ENCODE measurements around the gene ACER2.

ACER2 gene

GRCh38 chr9:19446361-19446861 lies 37.6 kb downstream of the ACER2 start:
- peak overlapping the region; percentile 62 for H3K27ac ChIP-seq (ENCODE audit: low read length)
- H3K4me1 ChIP-seq (ENCODE audit: control insufficient read depth, insufficient read depth, low read length): peaks cover 10% of the 10 kb centered on the region
- peak; percentile 64 for DNase-seq (ENCODE audit: low read depth, low spot score)
- H3K4me3 ChIP-seq (ENCODE audit: low read length): no peak overlapping the region
- no peaks in the 10 kb centered on the region for H3K27me3 ChIP-seq (ENCODE audit: control insufficient read depth, insufficient read depth, low read length)
- no peaks in the 10 kb centered on the region for H3K9me3 ChIP-seq (ENCODE audit: control insufficient read depth, insufficient read depth, low read length)
- no CpG with 5 or more reads among the region's 7 CpGs for WGBS (ENCODE audit: insufficient coverage, insufficient read length)
- no peaks in the 10 kb centered on the region for H3K36me3 ChIP-seq (ENCODE audit: control insufficient read depth, insufficient read depth, low read length)

- no peak overlapping the region for H3K27ac ChIP-seq (ENCODE audit: low read length)
- no CpG with 5 or more reads among the region's 9 CpGs for WGBS (ENCODE audit: insufficient coverage, insufficient read length)
- no peak for DNase-seq (ENCODE audit: low read depth, low spot score)
Observed at GRCh38 chr9:19451240-19452087, 42.7 kb downstream of the ACER2 start.

GRCh38 chr9:19456426-19456825 lies 47.6 kb downstream of the ACER2 start:
- no peak overlapping the region for H3K27ac ChIP-seq (ENCODE audit: low read length)

More at GRCh38 chr9:19451240-19452087, 42.7 kb downstream of the ACER2 start:
- H3K27me3 ChIP-seq (ENCODE audit: control insufficient read depth, insufficient read depth, low read length): no peaks in the 10 kb centered on the region
- peaks cover 2% of the 10 kb centered on the region; the same call in 1 of the 2 replicates for H3K4me1 ChIP-seq (ENCODE audit: control insufficient read depth, insufficient read depth, low read length)
- H3K36me3 ChIP-seq (ENCODE audit: control insufficient read depth, insufficient read depth, low read length): no peaks in the 10 kb centered on the region
- H3K4me3 ChIP-seq (ENCODE audit: low read length): no peak overlapping the region
- no peaks in the 10 kb centered on the region for H3K9me3 ChIP-seq (ENCODE audit: control insufficient read depth, insufficient read depth, low read length)

GRCh38 chr9:19456996-19457692 lies 48.3 kb downstream of the ACER2 start:
- Histone ChIP-seq H3K4me3 (ENCODE audit: low read length) (no peak overlapping the region), H3K36me3 (ENCODE audit: control insufficient read depth, insufficient read depth, low read length) (no peaks in the 10 kb centered on the region), H3K27me3 (ENCODE audit: control insufficient read depth, insufficient read depth, low read length) (no peaks in the 10 kb centered on the region; the same call in 1 of the 2 replicates), H3K27ac (ENCODE audit: low read length) (no peak overlapping the region), H3K4me1 (ENCODE audit: control insufficient read depth, insufficient read depth, low read length) (peaks cover 5% of the 10 kb centered on the region; the same call in 1 of the 2 replicates), H3K9me3 (ENCODE audit: control insufficient read depth, insufficient read depth, low read length) (no peaks in the 10 kb centered on the region; the same call in 1 of the 2 replicates)
- no CpG with 5 or more reads among the region's 12 CpGs for WGBS (ENCODE audit: insufficient coverage, insufficient read length)
- peak; percentile 76 for DNase-seq (ENCODE audit: low read depth, low spot score)

More at GRCh38 chr9:19456426-19456825, 47.6 kb downstream of the ACER2 start:
- peaks cover 5% of the 10 kb centered on the region; the same call in 1 of the 2 replicates for H3K4me1 ChIP-seq (ENCODE audit: control insufficient read depth, insufficient read depth, low read length)
- DNase-seq (ENCODE audit: low read depth, low spot score): no peak
- WGBS (ENCODE audit: insufficient coverage, insufficient read length): no CpG with 5 or more reads among the region's 3 CpGs
- H3K4me3 ChIP-seq (ENCODE audit: low read length): no peak overlapping the region
- no peaks in the 10 kb centered on the region for H3K36me3 ChIP-seq (ENCODE audit: control insufficient read depth, insufficient read depth, low read length)
- no peaks in the 10 kb centered on the region; the same call in 1 of the 2 replicates for H3K27me3 ChIP-seq (ENCODE audit: control insufficient read depth, insufficient read depth, low read length)
- no peaks in the 10 kb centered on the region; the same call in 1 of the 2 replicates for H3K9me3 ChIP-seq (ENCODE audit: control insufficient read depth, insufficient read depth, low read length)

- Histone ChIP-seq H3K36me3 (ENCODE audit: control insufficient read depth, insufficient read depth, low read length) (no peaks in the 10 kb centered on the region), H3K9me3 (ENCODE audit: control insufficient read depth, insufficient read depth, low read length) (no peaks in the 10 kb centered on the region; the same call in 1 of the 2 replicates), H3K27ac (ENCODE audit: low read length) (no peak overlapping the region), H3K4me1 (ENCODE audit: control insufficient read depth, insufficient read depth, low read length) (peaks cover 5% of the 10 kb centered on the region; the same call in 1 of the 2 replicates), H3K27me3 (ENCODE audit: control insufficient read depth, insufficient read depth, low read length) (no peaks in the 10 kb centered on the region; the same call in 1 of the 2 replicates), H3K4me3 (ENCODE audit: low read length) (no peak overlapping the region)
- WGBS (ENCODE audit: insufficient coverage, insufficient read length): no CpG with 5 or more reads among the region's 5 CpGs
- DNase-seq (ENCODE audit: low read depth, low spot score): no peak
Observed at GRCh38 chr9:19457693-19458009, 48.8 kb downstream of the ACER2 start.

GRCh38 chr9:19460243-19460642 lies 51.4 kb downstream of the ACER2 start:
- Histone ChIP-seq H3K27ac (ENCODE audit: low read length) (no peak overlapping the region), H3K36me3 (ENCODE audit: control insufficient read depth, insufficient read depth, low read length) (no peaks in the 10 kb centered on the region), H3K27me3 (ENCODE audit: control insufficient read depth, insufficient read depth, low read length) (no peaks in the 10 kb centered on the region; the same call in 1 of the 2 replicates), H3K9me3 (ENCODE audit: control insufficient read depth, insufficient read depth, low read length) (no peaks in the 10 kb centered on the region; the same call in 1 of the 2 replicates), H3K4me3 (ENCODE audit: low read length) (no peak overlapping the region), H3K4me1 (ENCODE audit: control insufficient read depth, insufficient read depth, low read length) (peaks cover 8% of the 10 kb centered on the region; the same call in 1 of the 2 replicates)
- no peak for DNase-seq (ENCODE audit: low read depth, low spot score)
- no CpG with 5 or more reads among the region's 6 CpGs for WGBS (ENCODE audit: insufficient coverage, insufficient read length)

- H3K9me3 ChIP-seq (ENCODE audit: control insufficient read depth, insufficient read depth, low read length): no peaks in the 10 kb centered on the region; the same call in 1 of the 2 replicates
- WGBS (ENCODE audit: insufficient coverage, insufficient read length): no CpG with 5 or more reads among the region's 26 CpGs
- H3K27ac ChIP-seq (ENCODE audit: low read length): no peak overlapping the region
- H3K36me3 ChIP-seq (ENCODE audit: control insufficient read depth, insufficient read depth, low read length): no peaks in the 10 kb centered on the region
- no peak overlapping the region for H3K4me3 ChIP-seq (ENCODE audit: low read length)
- no peaks in the 10 kb centered on the region; the same call in 1 of the 2 replicates for H3K27me3 ChIP-seq (ENCODE audit: control insufficient read depth, insufficient read depth, low read length)
- DNase-seq (ENCODE audit: low read depth, low spot score): no peak
- H3K4me1 ChIP-seq (ENCODE audit: control insufficient read depth, insufficient read depth, low read length): peaks cover 8% of the 10 kb centered on the region; the same call in 1 of the 2 replicates
Observed at GRCh38 chr9:19461135-19461534, 52.3 kb downstream of the ACER2 start.

- DNase-seq (ENCODE audit: low read depth, low spot score): no peak
- H3K4me1 ChIP-seq (ENCODE audit: control insufficient read depth, insufficient read depth, low read length): peaks cover 3% of the 10 kb centered on the region; the same call in 1 of the 2 replicates
- no peak overlapping the region for H3K27ac ChIP-seq (ENCODE audit: low read length)
- no peaks in the 10 kb centered on the region for H3K9me3 ChIP-seq (ENCODE audit: control insufficient read depth, insufficient read depth, low read length)
- no peaks in the 10 kb centered on the region; the same call in 1 of the 2 replicates for H3K27me3 ChIP-seq (ENCODE audit: control insufficient read depth, insufficient read depth, low read length)
- no peaks in the 10 kb centered on the region for H3K36me3 ChIP-seq (ENCODE audit: control insufficient read depth, insufficient read depth, low read length)
- WGBS (ENCODE audit: insufficient coverage, insufficient read length): no CpG with 5 or more reads among the region's 23 CpGs
- H3K4me3 ChIP-seq (ENCODE audit: low read length): no peak overlapping the region; the same call in 1 of the 2 replicates
Observed at GRCh38 chr9:19464061-19464763, 55.4 kb downstream of the ACER2 start.

- Histone ChIP-seq H3K36me3 (ENCODE audit: control insufficient read depth, insufficient read depth, low read length) (no peaks in the 10 kb centered on the region), H3K4me3 (ENCODE audit: low read length) (peak overlapping the region; percentile 57; the same call in 1 of the 2 replicates), H3K9me3 (ENCODE audit: control insufficient read depth, insufficient read depth, low read length) (no peaks in the 10 kb centered on the region), H3K27me3 (ENCODE audit: control insufficient read depth, insufficient read depth, low read length) (no peaks in the 10 kb centered on the region; the same call in 1 of the 2 replicates), H3K4me1 (ENCODE audit: control insufficient read depth, insufficient read depth, low read length) (peaks cover 3% of the 10 kb centered on the region; the same call in 1 of the 2 replicates), H3K27ac (ENCODE audit: low read length) (no peak overlapping the region)
- peak; percentile 54 for DNase-seq (ENCODE audit: low read depth, low spot score)
- no CpG with 5 or more reads among the region's 49 CpGs for WGBS (ENCODE audit: insufficient coverage, insufficient read length)
Observed at GRCh38 chr9:19464764-19465585, 56.2 kb downstream of the ACER2 start.
